ENCODE results near the gene CDK4. TPM values are rescaled to one million over a fixed set of nuclear protein-coding genes. Genes with fewer than 3 reads are reported as not detected.

Gene CDK4
- total RNA-seq, 4 donors from 2014 or later: 42.8 to 96.9 (median 60.4) TPM

DNA sequence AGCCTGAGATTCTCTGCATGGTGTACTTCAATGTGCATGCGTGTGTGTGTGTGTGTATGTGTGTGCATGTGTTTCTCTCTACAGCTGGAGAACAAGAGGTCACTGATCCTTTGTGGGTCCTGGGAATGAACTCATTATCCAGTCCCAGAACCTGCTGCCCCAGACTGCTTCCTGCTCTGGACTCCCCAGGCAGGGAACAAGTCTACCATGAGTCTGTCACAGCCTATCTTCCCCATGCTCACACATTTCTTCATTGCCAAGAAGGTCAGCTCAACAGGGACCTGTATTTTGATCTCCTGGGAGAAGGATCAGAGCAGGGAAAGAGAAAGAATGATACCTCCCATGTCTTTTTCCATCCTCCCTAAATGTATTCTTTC lies 10.7 kb downstream of the CDK4 start:
- H3K27me3 ChIP-seq: peaks cover 17 to 60% (median 27%) of the 10 kb centered on the region in 4 donors
- H3K4me1 ChIP-seq: peaks cover 24 to 60% (median 26%) of the 10 kb centered on the region in 3 donors
- TF ChIP-seq POLR2A (IDR thresholded peaks at IDR 0.05): no peak
- no peak for TF ChIP-seq CTCF (IDR thresholded peaks at IDR 0.05)
- peak overlapping the region in 2 of 4 donors; percentile 45 to 57 for H3K27ac ChIP-seq
- peaks cover 0 to 11% (median 0%) of the 10 kb centered on the region in 3 donors for H3K36me3 ChIP-seq
- no peaks in the 10 kb centered on the region for H3K9me3 ChIP-seq
- peak overlapping the region in 3 of 4 donors; percentile 23 to 57 (median 34) for H3K4me3 ChIP-seq
- WGBS, 2 donors: 38% methylated on average over 1 of the region's 1 CpG; no CpG with 5 or more reads in 1 of the 2 donors
- no peak for DNase-seq
- intact Hi-C loops (cut with DNase I): no loop called here

DNA sequence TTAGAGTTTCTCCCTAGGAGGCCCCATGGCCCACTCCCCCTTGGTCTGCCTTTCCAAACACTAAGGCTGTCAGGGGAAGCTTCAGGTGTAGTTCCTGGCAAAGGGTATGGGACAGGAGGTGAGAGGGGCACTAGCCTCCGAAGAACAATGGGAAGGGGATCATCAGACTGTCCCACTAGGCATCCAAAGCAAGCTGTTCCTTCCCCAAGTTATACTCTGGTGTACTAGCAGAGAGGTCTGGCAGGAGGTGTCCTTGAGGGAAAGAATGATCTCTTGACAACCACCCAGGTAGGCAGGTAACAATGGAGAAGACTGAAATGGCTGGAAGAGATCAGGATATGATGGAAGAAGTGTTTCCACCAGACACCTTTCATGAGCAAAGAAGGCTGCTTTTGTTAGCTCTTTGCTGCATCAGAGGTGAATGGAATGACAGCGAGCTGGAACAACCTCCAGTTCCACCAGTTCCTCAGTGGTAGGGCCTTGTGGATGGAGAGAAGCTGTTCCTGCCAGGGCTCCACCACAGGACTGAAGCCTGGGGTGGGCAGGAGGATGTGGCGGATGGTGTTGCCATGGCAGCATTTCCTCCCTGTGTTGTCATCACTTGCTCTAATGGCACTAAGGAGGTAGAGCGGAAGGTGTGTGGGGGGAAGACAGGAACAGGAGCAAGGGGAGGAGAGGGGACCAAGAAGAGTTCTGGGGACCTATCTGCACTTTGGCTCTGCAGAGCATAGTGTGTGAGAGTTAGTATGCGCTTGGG lies 11.3 kb downstream of the CDK4 start:
- H3K9me3 ChIP-seq: no peaks in the 10 kb centered on the region
- TF ChIP-seq CTCF (IDR thresholded peaks at IDR 0.05) (no peak), POLR2A (IDR thresholded peaks at IDR 0.05) (no peak)
- H3K27ac ChIP-seq: no peak overlapping the region
- intact Hi-C loops (cut with DNase I): no loop called here
- H3K4me3 ChIP-seq: peak overlapping the region in 2 of 4 donors; percentile 34 to 57
- peaks cover 0 to 9% (median 0%) of the 10 kb centered on the region in 3 donors for H3K36me3 ChIP-seq
- peaks cover 20 to 65% (median 33%) of the 10 kb centered on the region in 4 donors for H3K27me3 ChIP-seq
- 57 to 60% methylated on average over 5 of the region's 5 CpGs for WGBS, 2 donors
- DNase-seq: no peak
- H3K4me1 ChIP-seq: peaks cover 29 to 61% (median 29%) of the 10 kb centered on the region in 3 donors

DNA sequence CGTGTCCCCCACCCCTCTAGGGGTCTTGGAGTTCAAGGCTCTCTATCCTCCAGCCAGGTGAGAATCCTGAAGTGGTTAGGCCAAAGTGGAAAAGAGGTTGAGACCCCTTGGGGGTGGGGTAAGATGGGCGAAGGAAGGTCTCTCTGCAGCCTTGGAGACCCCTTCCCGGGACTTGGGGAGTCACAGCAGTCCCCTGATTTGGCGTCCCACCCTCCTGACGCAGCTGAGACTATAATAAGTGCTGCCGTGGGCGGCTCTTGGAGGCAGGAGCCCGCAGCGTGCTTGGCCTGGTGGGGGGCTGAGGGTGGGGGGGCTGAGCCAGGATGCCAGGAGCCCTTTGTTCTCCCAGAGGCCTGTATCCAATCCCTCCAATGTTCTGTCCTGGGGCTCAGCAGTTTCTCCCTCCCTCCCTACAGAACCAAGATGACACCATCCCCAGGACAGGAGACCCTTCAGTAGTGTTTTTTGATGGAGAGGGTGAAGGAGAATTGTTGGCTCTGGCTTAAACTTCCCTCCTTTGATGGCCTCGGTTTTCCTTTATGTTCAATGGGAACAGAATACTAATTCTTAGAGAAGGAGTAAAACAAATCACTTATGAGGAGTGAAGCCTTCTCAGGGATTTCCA lies 12.1 kb downstream of the CDK4 start:
- DNase-seq: no peak

GRCh38 chr12:57739387-57739786 lies 12.7 kb downstream of the CDK4 start:
- no peaks in the 10 kb centered on the region for H3K9me3 ChIP-seq
- no peak for DNase-seq
- H3K4me1 ChIP-seq: peaks cover 25 to 58% (median 31%) of the 10 kb centered on the region in 3 donors
- H3K4me3 ChIP-seq: no peak overlapping the region
- H3K27me3 ChIP-seq: peaks cover 26 to 80% (median 38%) of the 10 kb centered on the region in 4 donors
- TF ChIP-seq CTCF (IDR thresholded peaks at IDR 0.05) (no peak), POLR2A (IDR thresholded peaks at IDR 0.05) (no peak)
- intact Hi-C loops (cut with DNase I): no loop called here
- peaks cover 0 to 9% (median 0%) of the 10 kb centered on the region in 3 donors for H3K36me3 ChIP-seq
- 18 to 38% methylated on average over 2 to 7 of the region's 7 CpGs for WGBS, 2 donors
- no peak overlapping the region for H3K27ac ChIP-seq

More for the DNA sequence above, 12.1 kb downstream of the CDK4 start:
- WGBS, 2 donors: 40 to 48% methylated on average over 5 of the region's 10 CpGs
- H3K4me3 ChIP-seq: no peak overlapping the region
- intact Hi-C loops (cut with DNase I): no loop called here
- H3K27me3 ChIP-seq: peaks cover 26 to 74% (median 37%) of the 10 kb centered on the region in 4 donors
- H3K36me3 ChIP-seq: peaks cover 0 to 9% (median 0%) of the 10 kb centered on the region in 3 donors
- H3K4me1 ChIP-seq: peaks cover 25 to 60% (median 31%) of the 10 kb centered on the region in 3 donors
- TF ChIP-seq POLR2A (IDR thresholded peaks at IDR 0.05) (no peak), CTCF (IDR thresholded peaks at IDR 0.05) (no peak)
- no peaks in the 10 kb centered on the region for H3K9me3 ChIP-seq
- H3K27ac ChIP-seq: no peak overlapping the region

Data from esophagus squamous epithelium (tissue), 5 donors.